HepG2 (cell line): ENCODE data around the gene ANKRD13C.

ENCODE experiments used
- FOSL2 ChIP-seq: sonication (generic); formaldehyde crosslinking; IDR thresholded peaks from 2 replicates; pipeline ENCODE4 v1.4.0; 2020; ENCODE audit warnings: missing genetic modification reagents
- FOXJ3 ChIP-seq: sonication (generic); formaldehyde crosslinking; IDR thresholded peaks from 2 replicates; pipeline ENCODE4 v1.4.0; 2020; ENCODE audit warnings: missing genetic modification reagents, mild to moderate bottlenecking, borderline replicate concordance
- MYNN ChIP-seq: sonication (generic); formaldehyde crosslinking; IDR thresholded peaks from 2 replicates; pipeline ENCODE4 v1.4.0; 2020; ENCODE audit warnings: mild to moderate bottlenecking, low read depth, missing genetic modification reagents
- SP2 ChIP-seq: sonication (generic); formaldehyde crosslinking; IDR thresholded peaks from 2 replicates; pipeline ENCODE4 v1.5.1; 2020; ENCODE audit warnings: mild to moderate bottlenecking, missing genetic modification reagents
- TF ChIP-seq, protein P1 (sequence below): conservative IDR thresholded peaks from 2 replicates; pipeline ENCODE4 v1.6.1; 2018; ENCODE audit warnings: missing genetic modification reagents
- TF ChIP-seq, protein P2 (sequence below): sonication (generic); formaldehyde crosslinking; IDR thresholded peaks from 2 replicates; pipeline ENCODE4 v1.8.1; 2023; ENCODE audit warnings: mild to moderate bottlenecking, inconsistent platforms, moderate library complexity, missing genetic modification reagents, borderline replicate concordance
- TF ChIP-seq, protein P3 (sequence below): sonication (generic); formaldehyde crosslinking; conservative IDR thresholded peaks from 2 replicates; pipeline ENCODE4 v1.4.0; 2020; ENCODE audit warnings: missing genetic modification reagents
- TF ChIP-seq, protein P4 (sequence below): sonication (generic); formaldehyde crosslinking; IDR thresholded peaks from 2 replicates; pipeline ENCODE4 v1.5.0; 2020; ENCODE audit warnings: mild to moderate bottlenecking, missing genetic modification reagents, moderate library complexity

GRCh38 chr1:70299472-70299871 lies 55.0 kb downstream of the ANKRD13C start:
- TF ChIP-seq FOSL2 (CRISPR knock-in tag), result no peak
- no peak for TF ChIP-seq FOXJ3 (CRISPR knock-in tag)
- TF ChIP-seq, protein P1, sequence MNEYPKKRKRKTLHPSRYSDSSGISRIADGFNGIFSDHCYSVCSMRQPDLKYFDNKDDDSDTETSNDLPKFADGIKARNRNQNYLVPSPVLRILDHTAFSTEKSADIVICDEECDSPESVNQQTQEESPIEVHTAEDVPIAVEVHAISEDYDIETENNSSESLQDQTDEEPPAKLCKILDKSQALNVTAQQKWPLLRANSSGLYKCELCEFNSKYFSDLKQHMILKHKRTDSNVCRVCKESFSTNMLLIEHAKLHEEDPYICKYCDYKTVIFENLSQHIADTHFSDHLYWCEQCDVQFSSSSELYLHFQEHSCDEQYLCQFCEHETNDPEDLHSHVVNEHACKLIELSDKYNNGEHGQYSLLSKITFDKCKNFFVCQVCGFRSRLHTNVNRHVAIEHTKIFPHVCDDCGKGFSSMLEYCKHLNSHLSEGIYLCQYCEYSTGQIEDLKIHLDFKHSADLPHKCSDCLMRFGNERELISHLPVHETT (CRISPR knock-in tag), result no peak
- TF ChIP-seq, protein P2, sequence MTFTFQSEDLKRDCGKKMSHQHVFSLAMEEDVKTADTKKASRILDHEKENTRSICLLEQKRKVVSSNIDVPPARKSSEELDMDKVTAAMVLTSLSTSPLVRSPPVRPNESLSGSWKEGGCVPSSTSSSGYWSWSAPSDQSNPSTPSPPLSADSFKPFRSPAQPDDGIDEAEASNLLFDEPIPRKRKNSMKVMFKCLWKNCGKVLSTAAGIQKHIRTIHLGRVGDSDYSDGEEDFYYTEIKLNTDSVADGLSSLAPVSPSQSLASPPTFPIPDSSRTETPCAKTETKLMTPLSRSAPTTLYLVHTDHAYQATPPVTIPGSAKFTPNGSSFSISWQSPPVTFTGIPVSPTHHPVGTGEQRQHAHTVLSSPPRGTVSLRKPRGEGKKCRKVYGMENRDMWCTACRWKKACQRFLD (CRISPR knock-in tag), result no peak
- TF ChIP-seq, protein P3, sequence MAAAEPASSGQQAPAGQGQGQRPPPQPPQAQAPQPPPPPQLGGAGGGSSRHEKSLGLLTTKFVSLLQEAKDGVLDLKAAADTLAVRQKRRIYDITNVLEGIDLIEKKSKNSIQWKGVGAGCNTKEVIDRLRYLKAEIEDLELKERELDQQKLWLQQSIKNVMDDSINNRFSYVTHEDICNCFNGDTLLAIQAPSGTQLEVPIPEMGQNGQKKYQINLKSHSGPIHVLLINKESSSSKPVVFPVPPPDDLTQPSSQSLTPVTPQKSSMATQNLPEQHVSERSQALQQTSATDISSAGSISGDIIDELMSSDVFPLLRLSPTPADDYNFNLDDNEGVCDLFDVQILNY, result no peak
- no peak for TF ChIP-seq SP2 (CRISPR knock-in tag)
- no peak for TF ChIP-seq MYNN (CRISPR knock-in tag)
- TF ChIP-seq, protein P4, sequence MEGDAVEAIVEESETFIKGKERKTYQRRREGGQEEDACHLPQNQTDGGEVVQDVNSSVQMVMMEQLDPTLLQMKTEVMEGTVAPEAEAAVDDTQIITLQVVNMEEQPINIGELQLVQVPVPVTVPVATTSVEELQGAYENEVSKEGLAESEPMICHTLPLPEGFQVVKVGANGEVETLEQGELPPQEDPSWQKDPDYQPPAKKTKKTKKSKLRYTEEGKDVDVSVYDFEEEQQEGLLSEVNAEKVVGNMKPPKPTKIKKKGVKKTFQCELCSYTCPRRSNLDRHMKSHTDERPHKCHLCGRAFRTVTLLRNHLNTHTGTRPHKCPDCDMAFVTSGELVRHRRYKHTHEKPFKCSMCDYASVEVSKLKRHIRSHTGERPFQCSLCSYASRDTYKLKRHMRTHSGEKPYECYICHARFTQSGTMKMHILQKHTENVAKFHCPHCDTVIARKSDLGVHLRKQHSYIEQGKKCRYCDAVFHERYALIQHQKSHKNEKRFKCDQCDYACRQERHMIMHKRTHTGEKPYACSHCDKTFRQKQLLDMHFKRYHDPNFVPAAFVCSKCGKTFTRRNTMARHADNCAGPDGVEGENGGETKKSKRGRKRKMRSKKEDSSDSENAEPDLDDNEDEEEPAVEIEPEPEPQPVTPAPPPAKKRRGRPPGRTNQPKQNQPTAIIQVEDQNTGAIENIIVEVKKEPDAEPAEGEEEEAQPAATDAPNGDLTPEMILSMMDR, result no peak
